Measurements from ENCODE around the gene FRY.

The FRY gene

DNA sequence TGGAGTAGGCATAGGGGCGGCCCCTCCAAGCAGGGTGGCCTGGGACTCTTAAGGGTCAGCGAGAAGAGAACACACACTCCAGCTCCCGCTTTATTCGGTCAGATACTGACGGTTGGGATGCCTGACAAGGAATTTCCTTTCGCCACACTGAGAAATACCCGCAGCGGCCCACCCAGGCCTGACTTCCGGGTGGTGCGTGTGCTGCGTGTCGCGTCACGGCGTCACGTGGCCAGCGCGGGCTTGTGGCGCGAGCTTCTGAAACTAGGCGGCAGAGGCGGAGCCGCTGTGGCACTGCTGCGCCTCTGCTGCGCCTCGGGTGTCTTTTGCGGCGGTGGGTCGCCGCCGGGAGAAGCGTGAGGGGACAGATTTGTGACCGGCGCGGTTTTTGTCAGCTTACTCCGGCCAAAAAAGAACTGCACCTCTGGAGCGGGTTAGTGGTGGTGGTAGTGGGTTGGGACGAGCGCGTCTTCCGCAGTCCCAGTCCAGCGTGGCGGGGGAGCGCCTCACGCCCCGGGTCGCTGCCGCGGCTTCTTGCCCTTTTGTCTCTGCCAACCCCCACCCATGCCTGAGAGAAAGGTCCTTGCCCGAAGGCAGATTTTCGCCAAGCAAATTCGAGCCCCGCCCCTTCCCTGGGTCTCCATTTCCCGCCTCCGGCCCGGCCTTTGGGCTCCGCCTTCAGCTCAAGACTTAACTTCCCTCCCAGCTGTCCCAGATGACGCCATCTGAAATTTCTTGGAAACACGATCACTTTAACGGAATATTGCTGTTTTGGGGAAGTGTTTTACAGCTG, 283.9 kb downstream of the FRY start, which contains the start of the genes BRCA2 and ZAR1L:
Gene BRCA2 (plus strand): TSS at position 271 of the 790 bp plus-strand sequence. CDS start 953 bp downstream, outside the sequence.
Gene ZAR1L (minus strand): TSS at position 126 of the 790 bp plus-strand sequence. CDS start 3,438 bp downstream, outside the sequence.
- DNase-seq = peak; percentile 90

DNA sequence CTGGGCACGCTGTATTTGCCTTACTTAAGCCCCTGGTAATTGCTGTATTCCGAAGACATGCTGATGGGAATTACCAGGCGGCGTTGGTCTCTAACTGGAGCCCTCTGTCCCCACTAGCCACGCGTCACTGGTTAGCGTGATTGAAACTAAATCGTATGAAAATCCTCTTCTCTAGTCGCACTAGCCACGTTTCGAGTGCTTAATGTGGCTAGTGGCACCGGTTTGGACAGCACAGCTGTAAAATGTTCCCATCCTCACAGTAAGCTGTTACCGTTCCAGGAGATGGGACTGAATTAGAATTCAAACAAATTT, 284.4 kb downstream of the FRY start:
- DNase-seq = peak; percentile 88

DNA sequence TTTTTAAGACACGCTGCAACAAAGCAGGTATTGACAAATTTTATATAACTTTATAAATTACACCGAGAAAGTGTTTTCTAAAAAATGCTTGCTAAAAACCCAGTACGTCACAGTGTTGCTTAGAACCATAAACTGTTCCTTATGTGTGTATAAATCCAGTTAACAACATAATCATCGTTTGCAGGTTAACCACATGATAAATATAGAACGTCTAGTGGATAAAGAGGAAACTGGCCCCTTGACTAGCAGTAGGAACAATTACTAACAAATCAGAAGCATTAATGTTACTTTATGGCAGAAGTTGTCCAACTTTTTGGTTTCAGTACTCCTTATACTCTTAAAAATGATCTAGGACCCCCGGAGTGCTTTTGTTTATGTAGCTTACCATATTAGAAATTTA, 284.9 kb downstream of the FRY start:
- DNase-seq = no peak

DNA sequence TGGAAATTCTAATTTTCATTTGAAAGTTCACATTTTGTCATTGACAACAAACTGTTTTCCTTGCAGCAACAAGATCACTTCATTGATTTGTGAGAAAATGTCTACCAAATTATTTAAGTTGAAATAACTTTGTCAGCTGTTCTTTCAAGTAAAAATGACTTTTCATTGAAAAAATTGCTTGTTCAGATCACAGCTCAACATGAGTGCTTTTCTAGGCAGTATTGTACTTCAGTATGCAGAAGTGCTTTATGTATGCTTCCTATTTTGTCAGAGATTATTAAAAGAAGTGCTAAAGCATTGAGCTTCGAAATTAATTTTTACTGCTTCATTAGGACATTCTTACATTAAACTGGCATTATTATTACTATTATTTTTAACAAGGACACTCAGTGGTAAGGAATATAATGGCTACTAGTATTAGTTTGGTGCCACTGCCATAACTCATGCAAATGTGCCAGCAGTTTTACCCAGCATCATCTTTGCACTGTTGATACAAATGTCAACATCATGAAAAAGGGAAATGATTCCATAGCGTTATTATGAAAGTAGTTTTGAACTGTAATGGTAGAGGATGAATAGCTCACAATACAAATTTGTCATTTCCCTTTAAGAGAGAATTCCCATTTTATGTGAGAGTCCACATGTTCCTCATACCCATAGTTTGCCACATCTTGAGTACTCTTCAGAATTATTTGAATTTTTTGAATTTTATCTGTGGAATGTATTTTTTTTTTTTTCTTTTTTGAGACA, 286.3 kb downstream of the FRY start:
- DNase-seq = no peak

DNA sequence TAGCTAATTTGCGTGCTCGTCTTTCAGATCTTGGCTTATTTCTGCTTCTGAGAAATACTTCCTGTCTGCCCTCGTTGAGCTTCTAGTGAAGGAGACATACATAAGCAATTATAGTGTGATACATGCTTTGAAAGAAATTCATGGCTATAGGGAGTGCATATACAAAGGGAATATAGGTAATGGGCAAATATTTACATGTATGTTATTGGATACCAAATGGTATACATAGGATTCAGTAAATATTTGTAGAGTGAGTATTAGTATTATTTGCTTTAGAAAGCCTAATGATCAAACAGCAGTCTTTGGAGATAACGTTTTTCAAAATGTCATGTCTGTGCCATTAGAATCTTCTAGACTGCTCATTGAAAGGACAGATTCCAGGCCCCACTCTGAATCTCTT, 289.0 kb downstream of the FRY start:
- DNase-seq = no peak

DNA sequence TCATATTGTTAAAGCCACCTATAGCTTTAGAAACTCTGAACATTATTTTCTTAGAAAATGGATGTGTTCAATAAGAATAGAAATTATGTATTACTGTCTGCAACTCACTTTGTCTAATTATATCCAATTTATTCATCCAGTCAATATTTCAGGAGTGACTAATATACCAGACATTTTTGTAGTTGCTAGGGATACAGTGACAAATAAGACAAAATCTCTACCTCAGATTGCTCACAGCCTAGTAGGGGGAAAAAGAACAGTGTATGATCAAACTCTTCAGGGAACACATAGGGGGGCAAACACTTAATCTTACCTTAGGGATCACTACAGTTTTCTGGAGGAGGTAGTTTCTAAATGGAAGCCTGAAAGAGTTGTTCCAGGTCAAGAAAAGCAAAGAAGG, 292.3 kb downstream of the FRY start:
- DNase-seq = no peak

DNA sequence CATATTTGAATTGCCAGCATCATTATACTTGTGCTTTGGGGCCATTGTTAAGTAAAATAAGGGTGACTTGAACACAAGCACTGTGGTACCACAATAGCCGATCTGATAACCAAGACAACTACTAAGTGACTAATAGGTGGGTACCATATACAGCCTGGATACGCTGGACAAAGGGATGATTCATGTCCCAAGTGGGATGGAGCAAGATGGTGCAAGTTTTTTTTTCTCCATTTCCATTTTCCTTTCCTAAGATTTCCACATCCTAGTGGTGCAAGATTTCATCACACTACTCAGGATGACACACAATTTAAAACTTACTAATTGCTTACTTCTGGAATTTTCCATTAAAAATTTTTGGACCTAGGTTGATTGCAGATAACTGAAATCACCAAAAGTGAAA, 298.9 kb downstream of the FRY start:
- DNase-seq = no peak

DNA sequence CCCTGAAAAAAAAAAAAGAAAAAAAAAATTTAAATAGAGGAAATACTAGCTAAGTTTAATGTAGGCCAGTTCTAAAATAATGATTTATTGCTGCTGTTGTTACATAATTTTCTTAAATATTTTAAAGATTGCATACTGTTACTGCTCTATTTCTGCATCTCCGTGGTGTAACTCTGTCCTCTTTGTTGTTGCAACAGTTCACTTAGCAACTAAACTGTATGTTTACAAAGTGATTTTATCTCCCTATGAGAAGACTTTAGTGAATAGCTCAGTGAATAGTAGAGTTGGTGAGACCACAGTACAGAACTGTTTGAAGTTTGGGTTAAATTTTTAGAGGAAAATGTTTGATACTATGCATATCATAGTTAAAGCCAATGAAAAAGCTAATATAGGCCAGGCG, 303.1 kb downstream of the FRY start:
- no peak for DNase-seq

DNA sequence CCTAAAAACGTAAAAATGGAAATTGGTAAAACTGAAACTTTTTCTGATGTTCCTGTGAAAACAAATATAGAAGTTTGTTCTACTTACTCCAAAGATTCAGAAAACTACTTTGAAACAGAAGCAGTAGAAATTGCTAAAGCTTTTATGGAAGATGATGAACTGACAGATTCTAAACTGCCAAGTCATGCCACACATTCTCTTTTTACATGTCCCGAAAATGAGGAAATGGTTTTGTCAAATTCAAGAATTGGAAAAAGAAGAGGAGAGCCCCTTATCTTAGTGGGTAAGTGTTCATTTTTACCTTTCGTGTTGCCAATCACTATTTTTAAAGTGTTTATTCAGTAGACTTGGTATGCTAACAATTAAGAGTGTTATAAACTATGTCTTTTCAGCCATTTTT, 309.3 kb downstream of the FRY start:
- DNase-seq = no peak

DNA sequence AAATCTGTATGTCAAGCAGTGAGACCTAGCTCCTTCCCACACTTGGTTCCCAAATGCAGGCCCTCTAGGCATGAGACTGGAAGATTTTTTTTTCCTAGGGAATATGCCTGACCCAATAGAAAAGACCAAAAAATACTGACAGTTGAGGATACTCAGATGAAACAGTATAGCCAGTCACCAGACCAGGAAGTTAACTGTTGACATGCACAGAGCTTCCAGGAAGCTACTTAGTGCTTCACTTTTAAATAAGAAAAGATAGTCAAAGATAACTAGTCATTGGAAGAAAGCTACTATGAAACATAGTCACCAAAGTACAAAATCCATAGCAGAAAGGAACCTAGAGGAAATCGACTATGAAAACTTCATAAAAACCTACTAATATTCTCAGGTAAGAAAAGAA, 316.1 kb downstream of the FRY start:
- no peak for DNase-seq
